HG02938 (cell line): ENCODE data around the gene RAB11FIP4.

Experiments
- ATAC-seq: cut with Tn5 transposase; IDR thresholded peaks from one replicate; pipeline ENCODE4 v1.9.1; 2021; ENCODE audit warnings: mild to moderate bottlenecking, moderate library complexity; ENCODE audit not compliant: unreplicated experiment

The RAB11FIP4 gene

DNA sequence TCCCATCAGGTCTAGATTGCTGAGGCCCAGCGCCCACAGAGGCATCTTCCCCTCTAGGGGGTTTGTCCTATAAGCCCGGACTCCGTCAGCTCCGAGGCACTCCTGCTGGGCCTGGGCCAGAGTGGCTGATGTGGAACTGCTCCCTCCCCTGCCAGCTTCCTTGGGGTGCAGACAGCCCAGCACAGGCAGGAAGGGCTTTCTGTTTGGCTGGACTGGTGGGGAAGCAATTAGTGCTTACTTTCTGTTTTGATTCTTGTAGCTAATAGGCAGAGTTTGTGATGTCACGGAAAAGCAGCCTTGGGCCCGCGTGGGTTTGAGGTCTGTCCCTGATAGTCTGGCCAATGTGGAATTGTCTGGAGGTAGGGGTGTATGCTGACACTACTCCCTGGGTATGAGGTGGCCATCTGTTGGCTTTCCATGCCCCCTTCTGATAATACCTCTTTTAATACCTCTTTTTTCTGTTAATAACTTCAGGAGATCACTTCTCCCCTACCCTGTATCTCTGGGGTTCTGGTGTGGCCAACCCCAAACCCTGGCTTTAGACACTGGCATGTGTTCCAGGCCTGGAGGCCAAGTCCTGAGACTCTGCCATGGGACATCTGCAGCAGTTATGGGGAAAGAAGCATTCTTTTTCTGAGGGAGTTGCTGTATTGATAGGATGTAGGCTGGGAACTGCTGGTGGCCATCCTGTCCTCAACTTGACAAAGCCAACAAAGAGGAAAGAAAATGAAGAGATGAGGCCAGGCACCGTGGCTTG, 190.9 kb downstream of the RAB11FIP4 start:
- no peak for ATAC-seq

- ATAC-seq, result no peak
Observed at GRCh38 chr17:31583772-31584356, 192.4 kb downstream of the RAB11FIP4 start.

- ATAC-seq, result no peak
Observed at GRCh38 chr17:31584438-31585279, 193.2 kb downstream of the RAB11FIP4 start.

- ATAC-seq, result no peak
Observed at GRCh38 chr17:31585280-31585630, 193.8 kb downstream of the RAB11FIP4 start.

GRCh38 chr17:31586946-31587345, 195.5 kb downstream of the RAB11FIP4 start:
- ATAC-seq, result no peak

DNA sequence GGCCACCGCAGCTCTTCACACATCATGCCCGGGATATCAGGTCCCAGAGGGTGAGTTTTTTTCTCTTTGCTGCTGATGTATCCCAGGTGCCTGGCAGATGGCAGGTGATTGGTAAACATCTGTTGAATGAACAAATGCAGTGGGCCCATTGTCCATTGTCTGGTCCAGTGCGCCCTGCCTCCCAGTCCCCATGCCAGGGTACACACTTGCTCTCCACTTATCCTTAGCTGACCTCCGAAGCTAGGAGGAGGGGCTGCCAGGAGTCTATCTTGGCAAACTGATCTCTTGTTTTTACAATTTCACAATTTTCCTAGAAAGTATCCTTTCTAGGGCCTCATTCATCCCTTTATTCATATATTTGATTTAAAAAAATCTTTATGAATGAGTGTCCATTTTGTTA, 196.0 kb downstream of the RAB11FIP4 start:
- ATAC-seq, result no peak
